HL-60 (cell line): ENCODE data around the gene ANKRD11.

Experiments used
- CTCF ChIP-seq: IDR thresholded peaks from one replicate; pipeline ENCODE4 v1.5.1; 2011; ENCODE audit warnings: low read length, control low read depth, inconsistent platforms; ENCODE audit not compliant: insufficient read depth
- POLR2AphosphoS5 ChIP-seq: IDR thresholded peaks from 2 replicates; pipeline ENCODE4 v1.6.1; 2012; ENCODE audit warnings: low read depth
- REST ChIP-seq: IDR thresholded peaks from 2 replicates; pipeline ENCODE4 v1.6.1; 2012; ENCODE audit warnings: low read depth; ENCODE audit not compliant: insufficient replicate concordance

DNA sequence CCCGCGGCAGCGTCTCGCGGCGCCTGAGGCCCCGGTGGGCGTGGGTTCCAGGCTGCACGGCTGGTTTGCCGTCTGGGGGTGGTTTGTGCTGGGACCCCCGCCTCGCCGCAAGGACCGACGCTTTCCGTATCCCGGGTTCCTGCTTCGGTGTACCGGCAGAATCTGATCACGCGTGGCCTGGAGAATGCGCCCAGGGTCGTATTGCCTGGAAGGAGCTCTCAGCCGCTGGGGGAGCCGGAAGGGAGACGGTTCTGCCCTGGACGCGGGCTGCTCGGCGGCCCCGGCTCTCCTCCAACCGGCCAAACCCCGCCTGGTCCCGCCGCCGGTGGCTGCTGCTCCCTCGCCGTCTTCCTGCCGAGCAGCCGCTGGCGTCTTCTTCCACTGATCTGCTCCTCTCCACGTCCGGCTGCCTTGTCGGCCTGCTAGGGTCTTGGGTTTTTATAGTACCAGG, 233.1 kb downstream of the ANKRD11 start:
- TF ChIP-seq CTCF: no peak
- TF ChIP-seq REST: no peak
- TF ChIP-seq POLR2AphosphoS5: no peak
